ENCODE results near the gene ABR. TPM values are rescaled to one million over a fixed set of nuclear protein-coding genes. Genes with fewer than 3 reads are reported as not detected.

The ABR gene
- total RNA-seq, 1 donor from 2014 or later, result 59.7 TPM

DNA sequence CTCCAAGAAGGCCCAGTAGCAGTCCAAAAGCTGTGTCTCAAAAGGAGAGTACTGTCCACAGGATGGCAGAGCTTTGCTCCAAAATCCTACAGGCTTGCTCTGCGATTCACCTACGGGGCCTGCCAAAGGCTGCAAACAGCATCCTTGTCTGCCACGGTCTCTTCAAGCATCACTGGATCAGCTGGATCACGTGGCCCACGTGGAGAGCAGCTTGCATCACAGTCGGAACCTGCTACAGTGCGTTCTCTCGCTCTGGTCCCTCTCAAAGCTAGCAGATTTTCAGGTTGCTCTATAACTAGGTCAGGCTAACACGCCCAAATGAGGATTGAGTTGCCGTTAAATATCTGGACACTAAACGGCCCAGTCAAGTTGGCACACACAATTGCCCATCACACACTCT is 191.2 kb downstream of the ABR start:
- H3K4me1 Mint-ChIP-seq, result peaks cover 4% of the 10 kb centered on the region
- no peaks in the 10 kb centered on the region for H3K9me3 Mint-ChIP-seq
- H3K27ac Mint-ChIP-seq (ENCODE audit: unreplicated experiment), result no peak overlapping the region
- TF ChIP-seq, protein P1, sequence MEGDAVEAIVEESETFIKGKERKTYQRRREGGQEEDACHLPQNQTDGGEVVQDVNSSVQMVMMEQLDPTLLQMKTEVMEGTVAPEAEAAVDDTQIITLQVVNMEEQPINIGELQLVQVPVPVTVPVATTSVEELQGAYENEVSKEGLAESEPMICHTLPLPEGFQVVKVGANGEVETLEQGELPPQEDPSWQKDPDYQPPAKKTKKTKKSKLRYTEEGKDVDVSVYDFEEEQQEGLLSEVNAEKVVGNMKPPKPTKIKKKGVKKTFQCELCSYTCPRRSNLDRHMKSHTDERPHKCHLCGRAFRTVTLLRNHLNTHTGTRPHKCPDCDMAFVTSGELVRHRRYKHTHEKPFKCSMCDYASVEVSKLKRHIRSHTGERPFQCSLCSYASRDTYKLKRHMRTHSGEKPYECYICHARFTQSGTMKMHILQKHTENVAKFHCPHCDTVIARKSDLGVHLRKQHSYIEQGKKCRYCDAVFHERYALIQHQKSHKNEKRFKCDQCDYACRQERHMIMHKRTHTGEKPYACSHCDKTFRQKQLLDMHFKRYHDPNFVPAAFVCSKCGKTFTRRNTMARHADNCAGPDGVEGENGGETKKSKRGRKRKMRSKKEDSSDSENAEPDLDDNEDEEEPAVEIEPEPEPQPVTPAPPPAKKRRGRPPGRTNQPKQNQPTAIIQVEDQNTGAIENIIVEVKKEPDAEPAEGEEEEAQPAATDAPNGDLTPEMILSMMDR (conservative IDR thresholded peaks at IDR 0.05), result no peak
- no peak overlapping the region for H3K4me3 Mint-ChIP-seq
- no peaks in the 10 kb centered on the region for H3K36me3 Mint-ChIP-seq (ENCODE audit: low read depth)
- DNase-seq (ENCODE audit: low read depth, low spot score), result no peak
- H3K27me3 Mint-ChIP-seq (ENCODE audit: low read depth), result no peaks in the 10 kb centered on the region

DNA sequence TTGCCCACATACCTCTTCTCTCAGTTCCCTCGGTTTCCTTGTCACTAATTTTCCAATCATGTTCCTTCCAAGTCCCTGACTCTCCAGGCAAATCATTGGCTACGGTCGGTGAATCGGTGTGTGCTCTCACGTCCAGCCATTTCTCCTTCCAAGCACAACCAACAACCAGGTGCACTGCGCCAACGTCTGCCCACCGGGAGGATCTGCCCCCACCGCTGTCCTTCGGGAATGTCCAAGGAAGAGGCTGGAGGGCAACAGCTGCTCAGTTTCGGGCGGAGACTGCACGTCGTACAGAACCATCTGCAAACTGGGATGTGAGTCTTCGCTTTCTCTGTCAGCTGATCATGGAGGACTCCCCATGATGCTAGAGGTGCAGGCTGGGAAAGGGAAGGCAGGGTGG is 191.8 kb downstream of the ABR start:
- Mint-ChIP-seq H3K27me3 (ENCODE audit: low read depth) (no peaks in the 10 kb centered on the region), H3K36me3 (ENCODE audit: low read depth) (no peaks in the 10 kb centered on the region), H3K9me3 (no peaks in the 10 kb centered on the region), H3K27ac (ENCODE audit: unreplicated experiment) (no peak overlapping the region), H3K4me1 (peaks cover 4% of the 10 kb centered on the region), H3K4me3 (no peak overlapping the region)
- no peak for DNase-seq (ENCODE audit: low read depth, low spot score)
- TF ChIP-seq, protein P1 (conservative IDR thresholded peaks at IDR 0.05), result no peak

DNA sequence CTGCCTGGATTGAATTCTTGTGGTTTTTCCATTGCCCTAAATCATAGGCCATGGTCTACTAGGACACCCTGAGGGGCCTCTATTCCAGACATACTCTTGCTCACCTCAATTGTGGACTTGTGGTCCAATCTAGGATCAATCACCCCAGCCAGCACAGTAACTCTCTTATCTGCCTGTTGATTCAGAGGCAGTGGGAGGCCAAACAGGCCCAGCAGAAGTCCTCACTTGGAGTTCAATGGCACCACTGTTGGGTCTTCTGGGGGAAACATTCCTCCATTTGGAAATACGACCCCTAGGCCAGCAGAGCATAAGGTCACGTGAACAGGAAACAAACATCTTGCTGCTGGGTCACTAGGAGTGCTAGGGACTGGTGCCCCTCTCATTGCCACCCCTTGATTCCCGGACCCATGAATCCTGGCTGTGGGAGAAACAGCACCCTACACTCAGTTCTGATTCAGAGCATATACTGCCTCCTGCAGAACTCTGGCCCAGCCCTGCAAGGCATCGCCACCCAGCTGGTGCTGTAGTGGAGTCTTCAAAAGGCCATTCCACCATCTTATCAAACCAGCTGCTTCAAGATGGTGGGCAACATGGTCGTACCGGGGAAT is 193.4 kb downstream of the ABR start:
- H3K4me3 Mint-ChIP-seq, result peak overlapping the region; percentile 49
- no peaks in the 10 kb centered on the region for H3K27me3 Mint-ChIP-seq (ENCODE audit: low read depth)
- peak overlapping the region; percentile 57 for H3K27ac Mint-ChIP-seq (ENCODE audit: unreplicated experiment)
- TF ChIP-seq, protein P1 (conservative IDR thresholded peaks at IDR 0.05), result no peak
- H3K9me3 Mint-ChIP-seq, result no peaks in the 10 kb centered on the region
- peaks cover 4% of the 10 kb centered on the region for H3K4me1 Mint-ChIP-seq
- H3K36me3 Mint-ChIP-seq (ENCODE audit: low read depth), result no peaks in the 10 kb centered on the region
- no peak for DNase-seq (ENCODE audit: low read depth, low spot score)

DNA sequence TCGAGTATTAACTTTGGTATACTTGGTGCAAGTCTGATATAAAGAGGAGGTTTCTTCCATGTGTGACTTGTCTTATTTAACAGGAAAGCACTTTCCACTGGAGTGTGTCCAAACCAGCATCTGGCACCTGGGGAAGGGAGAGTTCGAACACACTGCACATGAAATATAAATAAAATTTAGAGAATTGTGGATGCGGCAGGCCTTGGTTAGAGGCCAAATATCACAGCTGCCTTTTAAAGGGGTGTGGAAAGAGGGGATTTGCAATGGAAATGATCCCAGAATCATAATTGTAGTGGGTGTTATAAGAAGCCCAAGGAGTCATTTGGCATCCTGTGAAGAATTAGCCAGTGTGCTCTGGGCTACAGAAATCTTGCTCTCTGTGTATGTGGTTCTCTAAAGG is 195.9 kb downstream of the ABR start:
- no peak for DNase-seq (ENCODE audit: low read depth, low spot score)
- TF ChIP-seq, protein P1 (conservative IDR thresholded peaks at IDR 0.05), result no peak
- Mint-ChIP-seq H3K27ac (ENCODE audit: unreplicated experiment) (no peak overlapping the region), H3K4me1 (peaks cover 16% of the 10 kb centered on the region), H3K4me3 (no peak overlapping the region), H3K36me3 (ENCODE audit: low read depth) (no peaks in the 10 kb centered on the region), H3K27me3 (ENCODE audit: low read depth) (no peaks in the 10 kb centered on the region), H3K9me3 (no peaks in the 10 kb centered on the region)

DNA sequence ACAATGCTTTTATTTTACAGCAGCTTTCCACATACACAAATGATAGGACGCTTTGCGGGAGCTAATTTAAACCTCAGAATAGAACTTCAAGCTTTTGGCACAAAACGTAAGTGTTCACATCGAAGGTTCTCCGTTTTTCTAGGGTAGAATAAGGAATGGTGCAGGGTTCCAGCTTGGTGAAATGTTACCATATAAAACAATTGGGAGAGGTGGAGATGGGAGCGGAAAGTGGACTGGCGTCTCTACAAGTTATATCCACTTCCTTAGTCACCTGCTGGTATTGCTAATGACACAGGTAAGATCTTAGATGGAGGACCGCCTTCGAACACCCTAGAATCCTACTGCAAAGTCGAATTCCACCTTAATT is 198.5 kb downstream of the ABR start:
- Mint-ChIP-seq H3K27me3 (ENCODE audit: low read depth) (no peaks in the 10 kb centered on the region), H3K9me3 (no peaks in the 10 kb centered on the region), H3K27ac (ENCODE audit: unreplicated experiment) (no peak overlapping the region), H3K4me3 (peak overlapping the region; percentile 93), H3K4me1 (peaks cover 31% of the 10 kb centered on the region), H3K36me3 (ENCODE audit: low read depth) (no peaks in the 10 kb centered on the region)
- TF ChIP-seq, protein P1 (conservative IDR thresholded peaks at IDR 0.05), result peak; percentile 9
- no peak for DNase-seq (ENCODE audit: low read depth, low spot score)
